MCF 10A (cell line): Measurements from ENCODE around the gene RYR1. TPM values are rescaled to one million over a fixed set of nuclear protein-coding genes. Genes with fewer than 3 reads are reported as not detected.

ENCODE experiments used
- BruUV-seq: library from RNA; stranded (reverse); fragments of 400-500 nt; replicated peaks from 2 replicates; lab custom pipeline; 2021; lab: Mats Ljungman, UMichigan
- CTCF ChIA-PET: fragments of 300-600 bp; sonication (Branson Sonifier 250); formaldehyde crosslinking; extraction: SDS; loops from one replicate; lab custom pipeline; 2021; ENCODE audit warnings: antibody characterized with exemption, inconsistent platforms; lab: Yijun Ruan, JAX
- POLR2A ChIA-PET: fragments of 300-600, 350-650 bp; sonication (Branson Sonifier 250); formaldehyde crosslinking; extraction: SDS; loops from one replicate; lab custom pipeline; 2020; ENCODE audit warnings: antibody characterized with exemption, inconsistent platforms; lab: Yijun Ruan, JAX
- DNase-seq: peaks from one replicate; pipeline ENCODE4 v3.0.0-alpha.2; 2018; ENCODE audit not compliant: unreplicated experiment
- H3K27ac Mint-ChIP-seq: one replicate; pipeline ENCODE4 v1.8.0; 2022; ENCODE audit warnings: mild to moderate bottlenecking, low read depth, mixed read lengths; ENCODE audit not compliant: unreplicated experiment
- H3K27me3 Mint-ChIP-seq: one replicate; pipeline ENCODE4 v1.8.0; 2022; ENCODE audit warnings: mixed read lengths; ENCODE audit not compliant: insufficient read depth, unreplicated experiment
- H3K36me3 Mint-ChIP-seq: one replicate; pipeline ENCODE4 v1.8.0; 2022; ENCODE audit warnings: mild to moderate bottlenecking, moderate library complexity, mixed read lengths; ENCODE audit not compliant: insufficient read depth, unreplicated experiment
- H3K4me1 Mint-ChIP-seq: one replicate; pipeline ENCODE4 v1.8.0; 2022; ENCODE audit warnings: mixed read lengths; ENCODE audit not compliant: insufficient read depth, unreplicated experiment
- H3K4me3 Mint-ChIP-seq: one replicate; pipeline ENCODE4 v1.8.0; 2022; ENCODE audit warnings: mild to moderate bottlenecking, moderate library complexity, mixed read lengths; ENCODE audit not compliant: unreplicated experiment
- H3K9me3 Mint-ChIP-seq: one replicate; pipeline ENCODE4 v1.8.0; 2022; ENCODE audit warnings: mixed read lengths; ENCODE audit not compliant: unreplicated experiment
- CTCF ChIP-seq: fragments of 200-600 bp; IDR thresholded peaks from one replicate; pipeline ENCODE4 v1.8.0; 2022; ENCODE audit warnings: antibody characterized with exemption, mild to moderate bottlenecking; ENCODE audit not compliant: unreplicated experiment
- intact Hi-C: fragments of 100-400 bp; cut with micrococcal nuclease; formaldehyde crosslinking; loops from 2 replicates; pipeline ENCODE4 v1.14.1; 2022
- total RNA-seq: library from RNA; stranded (reverse); gene quantifications from 2 replicates; pipeline ENCODE4 v1.2.3, GENCODE V29; 2022

RYR1 gene
- total RNA-seq, 1 experiment from 2014 or later = 0.28 TPM

GRCh38 chr19:38473201-38473600 is 39.7 kb downstream of the RYR1 start:
- peaks cover 40% of the 10 kb centered on the region for H3K27me3 Mint-ChIP-seq
- no peak for TF ChIP-seq CTCF
- no peak overlapping the region for H3K27ac Mint-ChIP-seq
- no peaks in the 10 kb centered on the region for H3K36me3 Mint-ChIP-seq
- ChIA-PET CTCF (no interaction called here), POLR2A (no interaction called here)
- no peaks in the 10 kb centered on the region for H3K9me3 Mint-ChIP-seq
- no peaks in the 10 kb centered on the region for H3K4me1 Mint-ChIP-seq
- H3K4me3 Mint-ChIP-seq = no peak overlapping the region
- intact Hi-C loops = no loop called here
- BruUV-seq = no TSS peak
- no peak for DNase-seq

GRCh38 chr19:38475176-38475575 is 41.7 kb downstream of the RYR1 start:
- Mint-ChIP-seq H3K36me3 (no peaks in the 10 kb centered on the region), H3K27ac (no peak overlapping the region), H3K27me3 (peaks cover 43% of the 10 kb centered on the region), H3K9me3 (no peaks in the 10 kb centered on the region), H3K4me1 (no peaks in the 10 kb centered on the region), H3K4me3 (no peak overlapping the region)
- POLR2A ChIA-PET = no interaction called here
- intact Hi-C loops = no loop called here
- BruUV-seq = no TSS peak
- no peak for TF ChIP-seq CTCF
- no peak for DNase-seq
- CTCF ChIA-PET = no interaction called here

DNA sequence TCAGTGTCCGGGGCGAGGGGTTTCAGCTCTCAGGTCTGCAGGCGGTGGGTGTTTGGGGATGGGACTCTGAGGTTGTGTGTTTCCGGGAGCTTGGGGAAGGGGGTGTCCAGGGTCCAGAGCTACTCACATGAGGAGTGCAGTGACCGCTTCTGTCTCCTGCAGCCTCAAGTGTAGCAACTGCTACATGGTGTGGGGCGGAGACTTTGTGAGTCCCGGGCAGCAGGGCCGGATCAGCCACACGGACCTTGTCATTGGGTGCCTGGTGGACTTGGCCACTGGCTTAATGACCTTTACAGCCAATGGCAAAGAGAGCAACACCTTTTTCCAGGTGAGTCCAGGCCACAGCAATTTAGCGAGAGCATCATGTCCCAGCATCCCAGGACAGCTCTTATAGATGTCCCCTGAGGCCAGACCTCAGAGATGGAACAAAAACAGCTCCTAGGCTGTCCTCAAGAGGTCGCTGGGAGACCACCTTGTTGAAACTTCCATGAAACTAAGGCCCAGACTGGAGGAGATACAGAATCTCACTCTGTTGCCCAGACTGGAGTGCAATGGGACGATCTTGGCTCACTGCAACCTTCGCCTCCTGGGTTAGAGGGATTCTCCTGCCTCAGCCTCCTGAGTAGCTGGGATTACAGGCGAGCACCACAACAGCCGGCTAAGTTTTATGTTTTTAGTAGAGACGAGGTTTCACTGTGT is 44.9 kb downstream of the RYR1 start:
- Mint-ChIP-seq H3K36me3 (no peaks in the 10 kb centered on the region), H3K4me1 (no peaks in the 10 kb centered on the region), H3K4me3 (no peak overlapping the region), H3K9me3 (no peaks in the 10 kb centered on the region), H3K27me3 (peaks cover 16% of the 10 kb centered on the region), H3K27ac (no peak overlapping the region)
- BruUV-seq = no TSS peak
- CTCF ChIA-PET = interaction anchor here (1.0 to 1.5 kb wide), 2 partner anchors 37 to 147 kb away, joined by 3 to 4 read pairs; no protein-coding TSS in a partner anchor
- DNase-seq = peak; percentile 28
- intact Hi-C loops = no loop called here
- POLR2A ChIA-PET = interaction anchor here (0.6 kb wide), 1 partner anchor 285 kb away, joined by 3 read pairs; no protein-coding TSS in a partner anchor
- no peak for TF ChIP-seq CTCF

- no peak overlapping the region for H3K27ac Mint-ChIP-seq
- no TSS peak for BruUV-seq
- CTCF ChIA-PET = no interaction called here
- intact Hi-C loops = no loop called here
- no peak for TF ChIP-seq CTCF
- no peak for DNase-seq
- H3K4me1 Mint-ChIP-seq = no peaks in the 10 kb centered on the region
- POLR2A ChIA-PET = interaction anchor here (0.6 kb wide), 1 partner anchor 27 kb away, joined by 3 read pairs; no protein-coding TSS in a partner anchor
- peaks cover 27% of the 10 kb centered on the region for H3K27me3 Mint-ChIP-seq
- no peak overlapping the region for H3K4me3 Mint-ChIP-seq
- peaks cover 10% of the 10 kb centered on the region for H3K9me3 Mint-ChIP-seq
- no peaks in the 10 kb centered on the region for H3K36me3 Mint-ChIP-seq
Observed at GRCh38 chr19:38482496-38482895, 49.0 kb downstream of the RYR1 start.
